ENCODE measurements around the gene IVNS1ABP.

GRCh38 chr1:185363205-185363604 lies 46.2 kb upstream of the IVNS1ABP start:
- TF ChIP-seq POLR2A (IDR thresholded peaks at IDR 0.05) (no peak), CTCF (IDR thresholded peaks at IDR 0.05) (no peak), EP300 (IDR thresholded peaks at IDR 0.05) (no peak)

Data from tibial nerve (tissue), 4 donors.